NCI-H460 (cell line): ENCODE measurements around the gene YY1. TPM values are rescaled to one million over a fixed set of nuclear protein-coding genes. Genes with fewer than 3 reads are reported as not detected.

Experiments
- DNase-seq: peaks from one replicate; pipeline ENCODE4 v3.0.0-alpha.2; 2016; ENCODE audit warnings: low read depth; ENCODE audit errors: extremely low read depth
- total RNA-seq: library from RNA; depleted of rRNA; stranded (reverse); fragments of >200 nt; shearing (Covaris generic); gene quantifications from 2 replicates; pipeline ENCODE4 v1.2.3, GENCODE V29; 2014

Gene YY1
- total RNA-seq, 1 experiment from 2014 or later = 54.4 TPM

- DNase-seq = no peak
Observed at GRCh38 chr14:100240668-100241032, 1.7 kb downstream of the YY1 start.

DNA sequence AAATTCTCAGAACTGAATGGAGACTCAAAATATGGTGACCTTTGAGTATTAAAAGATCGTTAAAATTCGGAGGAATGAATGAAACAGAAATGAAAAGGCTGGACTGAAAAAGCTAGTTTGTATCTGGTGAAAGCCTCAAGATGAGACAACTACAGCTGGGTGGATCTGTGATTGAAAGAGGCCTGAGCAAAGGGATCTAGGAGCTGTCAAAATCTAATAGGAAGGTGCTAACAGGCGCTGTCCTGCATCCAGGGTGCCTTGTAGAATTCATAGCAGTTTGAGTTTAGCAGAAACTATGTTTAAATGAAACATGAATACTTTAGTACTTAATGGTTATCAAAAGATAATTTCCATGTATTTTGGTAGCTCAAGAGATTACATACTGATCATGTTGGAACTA is 2.3 kb downstream of the YY1 start:
- no peak for DNase-seq

DNA sequence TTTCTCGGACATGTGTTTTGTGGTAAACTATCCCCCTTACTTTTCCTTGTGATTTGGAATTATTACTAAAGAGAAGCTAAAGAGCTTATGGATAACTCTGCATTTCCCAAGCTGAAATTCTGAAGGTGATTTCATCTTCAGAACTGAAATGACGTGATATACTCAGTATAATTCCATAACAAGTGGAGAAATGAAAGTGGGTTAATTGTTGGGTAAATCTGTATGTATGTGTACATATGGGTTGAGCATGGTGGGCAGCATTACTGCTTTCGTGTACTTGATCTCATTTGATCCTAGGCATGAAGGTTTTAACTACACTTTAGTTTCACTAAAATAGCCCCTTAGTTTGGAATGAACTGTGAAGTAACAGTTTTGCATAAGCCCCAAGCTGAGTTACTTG is 4.1 kb downstream of the YY1 start:
- DNase-seq = no peak

DNA sequence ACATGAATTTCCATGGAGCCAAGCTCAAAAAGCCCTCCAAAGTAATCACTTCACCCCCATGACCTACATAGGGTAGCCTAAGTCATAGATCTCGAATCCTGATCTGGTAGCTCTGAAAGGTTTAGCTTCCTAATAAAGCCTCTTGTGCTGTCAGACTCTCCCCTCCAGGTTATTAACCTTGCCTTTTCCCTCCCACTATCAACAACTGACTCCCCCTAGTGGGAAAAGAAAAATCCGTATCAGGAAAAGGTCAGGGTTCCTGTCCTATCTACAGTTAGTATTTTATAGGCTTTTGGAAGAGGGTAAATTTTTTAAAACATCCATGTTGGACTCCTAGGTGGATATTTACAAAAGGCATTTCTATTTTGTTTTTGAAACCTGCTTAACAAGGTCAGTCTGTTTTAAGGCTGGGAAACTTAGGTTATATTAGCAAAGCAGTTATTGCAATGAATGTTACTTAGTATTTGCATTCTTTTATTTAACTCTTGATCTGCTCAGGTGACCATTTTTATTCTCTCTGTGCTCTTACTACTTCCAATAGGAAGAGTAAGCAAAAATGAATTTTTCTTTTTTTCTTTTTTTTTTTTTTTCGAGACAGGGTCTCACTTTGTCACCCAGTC is 8.0 kb downstream of the YY1 start:
- DNase-seq = peak; percentile 64

DNA sequence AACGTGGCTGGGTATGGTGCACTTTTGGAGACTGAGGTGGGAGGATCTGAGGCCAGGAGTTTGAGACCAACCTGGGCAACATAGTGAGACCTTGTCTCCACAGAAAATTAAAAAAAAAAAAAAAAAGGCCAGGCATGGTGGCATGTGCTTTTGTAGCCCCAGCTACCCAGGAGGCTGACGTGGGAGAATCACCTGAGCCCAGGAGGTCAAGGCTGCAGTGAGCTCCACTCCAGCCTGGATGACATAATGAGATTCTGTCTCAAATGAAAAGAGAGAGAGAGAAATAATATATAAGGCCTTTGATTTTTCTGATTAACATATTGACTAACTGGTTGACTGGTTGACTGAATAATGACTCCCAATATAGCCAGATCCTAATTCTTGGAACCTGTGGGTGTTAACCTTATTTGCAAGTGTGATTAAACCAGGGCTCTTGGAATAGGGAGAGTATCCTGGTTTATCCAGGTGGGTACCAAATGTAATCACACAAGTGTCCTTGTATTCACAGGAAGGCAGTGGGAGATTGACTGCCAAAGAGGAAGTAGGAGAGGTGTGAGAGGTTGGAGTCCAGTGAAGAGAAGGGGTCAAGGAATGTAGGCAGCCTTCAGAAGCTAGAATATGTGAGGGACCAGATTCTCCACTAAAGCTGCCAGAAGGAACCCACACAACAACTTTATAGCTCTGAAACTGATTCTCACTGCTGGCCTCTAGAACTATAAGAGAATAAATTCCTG is 12.0 kb downstream of the YY1 start:
- no peak for DNase-seq

DNA sequence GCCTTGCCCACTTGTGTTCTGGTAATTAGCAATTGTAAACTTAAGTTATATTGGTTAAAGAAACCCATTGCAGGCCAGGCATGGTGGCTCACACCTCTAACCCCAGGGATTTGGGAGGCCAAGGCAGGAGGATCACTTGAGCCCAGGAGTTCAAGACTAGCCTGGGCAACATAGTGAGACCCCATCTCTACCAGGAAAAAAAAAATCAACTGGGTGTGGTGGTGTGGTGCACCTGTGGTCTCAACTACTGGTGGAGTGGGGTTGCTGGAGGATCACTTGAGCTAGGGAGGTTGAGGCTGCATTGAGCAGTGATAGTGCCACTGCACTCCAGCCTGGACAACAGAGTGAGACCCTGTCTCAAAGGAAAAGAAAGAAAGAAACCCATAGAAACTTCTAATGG is 13.7 kb downstream of the YY1 start:
- DNase-seq = no peak

DNA sequence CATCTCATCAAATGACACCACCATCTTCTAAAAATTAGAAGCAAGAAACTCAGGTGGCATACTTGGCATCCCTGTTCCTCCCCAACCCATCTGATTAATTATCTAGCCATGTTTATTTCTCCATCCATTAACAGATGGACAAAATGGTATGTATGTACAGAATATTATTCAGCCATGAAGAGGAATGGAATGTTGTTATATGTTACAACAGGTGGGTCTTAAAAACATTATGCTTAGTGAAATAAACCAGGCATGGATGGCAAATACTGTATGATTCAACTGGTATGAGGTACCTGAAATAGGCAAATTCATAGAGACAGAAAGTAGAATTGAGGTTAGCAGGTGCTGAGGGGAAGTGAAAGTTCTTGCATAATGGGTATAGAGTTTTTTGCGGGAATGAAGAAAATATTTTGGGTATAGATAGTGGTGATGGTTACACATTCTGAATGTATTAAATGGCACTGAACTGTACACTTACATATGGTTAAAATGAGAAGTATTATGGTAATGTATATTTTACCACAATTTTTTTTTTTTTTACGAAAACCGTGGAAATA is 17.5 kb downstream of the YY1 start:
- DNase-seq = no peak

GRCh38 chr14:100261621-100262020 is 22.7 kb downstream of the YY1 start:
- no peak for DNase-seq

DNA sequence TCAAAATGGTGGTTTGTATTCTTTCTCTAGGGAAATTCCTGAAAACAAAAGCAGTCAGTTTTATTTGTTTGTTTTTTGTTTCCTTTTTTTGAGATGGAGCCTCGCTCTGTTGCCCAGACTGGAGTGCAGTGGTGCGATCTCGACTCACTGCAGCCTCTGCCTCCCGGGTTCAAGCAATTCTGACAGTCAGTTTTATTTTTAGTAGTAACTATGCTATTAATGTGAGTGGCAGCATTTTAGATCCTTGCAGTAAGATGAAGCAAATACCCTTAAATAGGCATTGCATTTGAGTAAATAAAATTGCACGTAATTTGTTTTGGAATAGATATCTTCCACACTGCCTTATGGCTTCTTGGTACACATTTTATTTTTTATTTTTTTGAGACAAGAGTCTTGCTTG is 23.6 kb downstream of the YY1 start:
- no peak for DNase-seq

DNA sequence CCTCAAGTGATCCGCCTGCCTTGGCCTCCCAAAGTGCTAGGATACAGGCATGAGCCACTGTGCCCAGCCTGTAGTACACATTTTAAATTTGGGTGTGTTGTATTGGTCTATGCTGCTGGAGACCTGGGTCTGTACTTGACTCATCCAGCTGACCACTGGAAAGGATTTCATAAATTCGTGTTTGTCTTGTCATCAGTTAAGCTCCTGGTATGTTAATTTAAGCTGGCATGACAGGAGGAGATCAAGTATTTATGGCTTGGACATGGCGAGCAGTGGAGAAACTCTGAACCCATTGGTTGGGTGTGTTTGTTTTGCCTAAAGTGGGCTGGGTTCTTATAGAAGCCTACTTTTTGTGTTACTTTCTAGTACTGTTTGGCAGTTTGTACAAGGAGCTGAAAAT is 24.2 kb downstream of the YY1 start:
- no peak for DNase-seq

DNA sequence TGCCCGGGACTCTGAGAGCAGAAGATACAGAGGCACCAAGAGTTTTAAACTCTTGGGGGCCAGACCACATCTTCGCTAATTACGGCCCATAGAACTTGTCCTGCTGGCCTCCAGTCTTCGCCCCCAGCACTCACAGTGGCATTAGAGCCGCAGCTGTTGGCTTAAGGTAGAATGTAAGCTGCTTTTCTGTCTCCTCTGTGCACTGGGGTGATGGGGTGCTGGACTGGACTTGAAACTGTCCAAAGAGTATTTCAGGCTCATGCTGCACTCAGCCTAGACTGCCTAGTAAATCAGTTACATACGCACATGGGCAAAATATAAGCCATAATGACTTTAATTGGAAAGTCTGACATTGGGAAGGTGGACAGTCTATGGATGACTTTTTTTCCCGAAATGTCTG is 29.0 kb downstream of the YY1 start:
- DNase-seq = no peak

DNA sequence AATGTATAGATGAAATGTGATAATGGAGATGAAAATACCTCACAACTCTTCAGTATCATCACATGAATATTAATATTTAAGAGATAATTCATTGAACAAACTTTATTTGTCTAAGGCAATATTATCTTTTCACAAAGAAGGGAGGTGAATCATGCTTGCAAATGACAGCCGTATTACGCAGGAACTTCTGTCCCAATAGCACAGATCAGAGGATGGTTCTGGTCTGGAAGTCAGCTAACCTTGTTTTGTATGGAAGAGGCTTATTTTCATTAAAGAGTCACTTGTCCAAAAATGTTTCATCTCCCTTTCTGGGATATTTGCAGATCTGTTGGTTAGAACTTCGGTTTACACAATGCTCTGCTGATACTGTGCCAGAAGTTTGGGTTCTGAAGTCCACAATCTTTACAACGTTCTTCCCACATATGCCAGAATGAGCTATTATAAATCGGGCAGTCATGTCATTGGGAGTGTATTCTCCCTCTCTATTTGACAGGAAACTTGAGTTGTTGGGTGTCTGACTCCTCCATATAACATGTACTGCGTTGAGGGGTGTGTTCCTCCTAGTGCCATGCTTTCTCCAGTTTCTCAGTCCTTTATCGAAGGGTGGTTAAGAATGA is 29.8 kb downstream of the YY1 start:
- no peak for DNase-seq

DNA sequence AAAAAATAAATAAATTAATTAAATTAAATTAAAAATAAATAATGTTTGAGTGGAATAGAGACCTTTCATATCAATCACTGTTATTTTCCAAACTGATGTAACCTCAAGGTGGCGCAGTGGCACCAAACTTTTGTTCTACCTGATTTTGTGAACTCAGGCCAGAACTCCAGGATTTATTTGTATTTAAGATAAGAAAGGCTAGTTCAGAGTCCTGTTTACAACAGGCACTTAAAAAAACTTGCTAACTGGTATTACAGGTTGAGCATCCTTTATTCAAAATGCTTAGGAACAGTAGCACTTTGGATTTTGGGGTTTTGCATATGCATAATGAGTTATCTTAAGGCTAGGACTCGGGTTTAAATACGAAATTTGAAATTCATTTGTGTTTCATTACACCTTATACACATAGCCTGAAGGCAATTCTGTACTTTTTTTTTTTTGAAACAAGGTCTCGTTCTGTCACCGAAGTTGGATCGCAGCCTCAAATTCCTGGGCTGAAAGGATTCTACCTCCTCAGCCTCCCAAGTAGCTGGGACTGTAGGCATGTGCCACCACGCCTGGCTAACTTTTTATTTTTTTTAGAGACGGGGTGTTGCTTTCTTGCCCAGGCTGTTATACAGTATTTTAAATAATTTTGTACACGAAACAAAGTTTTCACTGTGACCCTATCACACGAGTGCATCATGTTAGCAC is 32.4 kb downstream of the YY1 start:
- peak; percentile 44 for DNase-seq

DNA sequence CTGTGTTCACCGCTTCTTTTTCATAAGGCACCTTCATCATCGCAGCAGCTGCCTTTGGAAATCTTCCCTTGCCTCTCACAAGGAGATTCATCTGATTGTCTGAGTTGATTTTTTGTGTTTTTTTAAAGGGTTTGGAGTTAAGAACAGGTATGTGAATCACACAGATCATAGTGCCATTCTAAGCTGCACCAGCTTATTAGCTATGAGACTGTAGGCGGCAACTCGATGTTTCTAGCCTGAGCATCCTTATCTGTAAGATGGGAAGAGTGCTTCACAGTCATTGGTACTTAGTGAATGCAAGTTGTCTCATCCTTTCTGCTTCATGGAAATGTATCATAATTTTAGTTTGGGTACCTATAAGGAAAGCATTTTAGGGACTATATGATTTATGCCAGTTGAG is 35.3 kb downstream of the YY1 start:
- DNase-seq = no peak

GRCh38 chr14:100275214-100275613 is 36.3 kb downstream of the YY1 start:
- DNase-seq = no peak

DNA sequence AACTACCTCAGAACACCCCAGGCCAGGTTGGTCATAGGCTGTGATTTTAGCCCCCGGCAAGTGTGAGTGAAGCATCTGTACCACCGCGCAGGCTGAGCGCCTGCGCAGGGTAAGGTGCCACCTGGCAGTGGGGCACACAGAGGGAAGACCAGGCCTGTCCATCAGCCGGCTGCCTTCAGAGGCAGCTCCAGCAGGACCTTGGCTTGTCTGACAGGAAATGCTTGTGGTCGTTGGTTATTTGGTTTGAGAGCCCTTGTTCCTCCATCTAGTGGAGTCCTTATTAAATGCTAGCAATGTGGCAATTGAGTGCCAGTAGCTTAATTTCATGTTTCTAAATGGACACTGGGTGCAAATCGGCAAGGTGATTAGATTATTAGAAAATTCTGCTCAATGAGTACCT is 39.8 kb downstream of the YY1 start:
- DNase-seq = no peak

GRCh38 chr14:100279133-100279532 is 40.2 kb downstream of the YY1 start:
- DNase-seq = no peak

DNA sequence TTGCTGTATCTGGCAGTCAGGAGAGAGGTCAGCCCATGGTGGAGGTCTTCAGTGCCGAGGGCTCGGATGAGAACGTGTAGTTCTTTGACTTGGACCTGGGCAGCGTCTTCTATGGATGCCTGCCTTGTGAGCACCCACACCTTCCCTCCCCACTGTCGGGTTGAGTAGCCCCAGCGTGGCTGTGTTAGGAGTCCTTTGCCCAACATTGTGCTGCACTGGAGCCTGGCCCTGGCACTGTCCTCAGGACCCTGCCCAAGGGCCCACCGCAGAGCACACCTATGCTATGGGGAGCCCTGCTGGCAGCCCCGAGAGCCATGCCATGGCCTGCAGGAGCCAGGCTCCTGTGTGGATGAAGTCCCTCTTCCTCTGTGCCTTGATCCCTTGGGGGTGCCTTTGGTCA is 40.6 kb downstream of the YY1 start:
- DNase-seq = no peak

DNA sequence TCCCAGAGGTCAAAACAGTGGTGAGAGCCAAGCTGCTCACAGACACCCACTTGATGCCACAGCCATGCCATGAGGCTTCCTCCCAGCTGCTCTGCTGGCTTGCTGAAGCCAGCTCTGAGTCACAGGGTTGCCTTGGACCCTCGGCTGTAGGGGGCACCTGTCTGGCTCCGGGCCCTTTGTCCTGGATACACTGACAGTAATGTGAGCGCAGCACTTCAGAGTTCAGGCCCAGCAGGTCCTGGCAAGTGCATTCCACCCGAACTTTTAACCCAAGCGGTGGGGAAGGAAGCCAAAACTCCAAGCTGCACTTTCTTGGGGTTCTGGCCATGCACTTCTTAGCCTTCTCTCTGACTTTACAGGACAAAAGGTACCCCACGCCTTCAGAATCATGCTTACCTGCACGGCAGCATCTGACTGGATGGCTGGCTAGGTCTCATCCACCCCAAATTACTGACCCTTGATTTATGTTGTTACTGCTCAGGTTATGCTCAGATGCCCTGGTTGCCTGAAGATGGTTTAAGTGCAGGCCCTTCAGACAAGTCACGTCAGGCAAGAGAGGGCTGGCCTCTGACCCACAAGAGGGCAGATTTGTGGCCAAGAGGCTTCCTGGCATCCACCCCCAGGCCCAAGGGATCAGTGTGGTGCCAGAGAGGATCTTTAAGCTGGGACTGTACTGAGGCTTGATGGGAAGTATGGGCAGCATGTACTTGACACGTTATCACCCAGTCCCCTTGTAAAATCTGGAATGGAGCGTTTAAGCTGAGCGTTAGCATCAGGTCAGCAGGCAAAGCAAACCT is 42.5 kb downstream of the YY1 start:
- DNase-seq = no peak

- DNase-seq = no peak
Observed at GRCh38 chr14:100282083-100282350, 43.1 kb downstream of the YY1 start.
